Measurements from ENCODE around the gene TVP23A.

DNA sequence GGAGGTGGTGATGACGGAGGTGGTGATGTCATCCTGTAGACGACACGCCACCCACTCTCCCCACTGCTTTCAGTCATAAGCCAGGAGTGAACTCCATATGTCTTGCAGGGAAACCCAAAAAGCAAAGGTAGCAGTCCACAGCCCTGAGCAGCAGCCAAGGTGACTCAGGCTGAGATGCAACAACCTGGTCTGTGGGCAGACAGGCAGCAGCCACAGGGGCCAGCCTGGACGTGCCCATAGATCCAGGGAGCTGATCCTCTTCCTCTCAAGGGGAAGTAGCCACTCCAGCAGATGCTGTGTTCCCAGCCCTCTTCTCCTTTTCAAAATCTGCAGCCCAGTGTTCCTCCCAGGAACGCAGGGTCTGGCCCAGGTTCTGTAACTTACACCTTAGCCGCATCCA is 41.1 kb upstream of the TVP23A start:
- TF ChIP-seq SUZ12 (IDR thresholded peaks at IDR 0.05; ENCODE audit: extremely low read depth, insufficient read depth, insufficient read length), result no peak
- TF ChIP-seq ZNF274 (IDR thresholded peaks at IDR 0.05; ENCODE audit: low read depth, low read length), result no peak
- no peak for TF ChIP-seq YY1 (IDR thresholded peaks at IDR 0.05; ENCODE audit: insufficient read depth, insufficient read length)

All from NT2/D1 (cell line).